Gastrocnemius medialis (tissue), 4 donors: ENCODE results near the gene HSD3B1. TPM values are rescaled to one million over a fixed set of nuclear protein-coding genes. Genes with fewer than 3 reads are reported as not detected.

Source experiments
- ATAC-seq, 2 donors: fragments of 150-250 bp; one replicate each; pipeline ENCODE4 v1.9.1; 2016
- DNase-seq, 2 donors: peaks; one replicate each; pipeline ENCODE4 v3.0.0-alpha.2; 2019
- H3K27ac ChIP-seq, 4 donors: fragments of 200-600 bp; sonication (generic); 1 replicate in 1 of 4; 2 replicates in 3 of 4; pipeline ENCODE4 v1.5.1; 2016 to 2018; ENCODE audit warnings: mild to moderate bottlenecking in 2 of 4, moderate library complexity in 1 of 4
- H3K27me3 ChIP-seq, 3 donors: fragments of 200-600 bp; sonication (generic) in 2 of 3; 1 replicate in 1 of 3; 2 replicates in 2 of 3; pipeline versions ENCODE4 v1.5.1 to v1.6.0; 2016 to 2019; ENCODE audit warnings: mild to moderate bottlenecking in 1 of 3, moderate library complexity in 1 of 3
- H3K36me3 ChIP-seq, 2 donors: fragments of 200-600 bp; sonication (generic) in 1 of 2; one replicate each; pipeline ENCODE4 v1.5.1; 2017 to 2018
- H3K4me1 ChIP-seq, 2 donors: fragments of 200-600 bp; sonication (generic) in 1 of 2; one replicate each; pipeline ENCODE4 v1.5.1; 2016 to 2017; ENCODE audit warnings: mild to moderate bottlenecking in 2 of 2
- H3K4me3 ChIP-seq, 4 donors: fragments of 200-600 bp; sonication (generic) in 3 of 4; 1 replicate in 1 of 4; 2 replicates in 3 of 4; pipeline ENCODE4 v1.5.1; 2016 to 2019; ENCODE audit warnings: mild to moderate bottlenecking in 2 of 4
- H3K9me3 ChIP-seq, 3 donors: fragments of 200-600 bp; sonication (generic) in 2 of 3; 1 replicate in 1 of 3; 2 replicates in 2 of 3; pipeline ENCODE4 v1.5.1; 2016 to 2019
- CTCF ChIP-seq, 5 experiments: fragments of 450-650 bp in 3 of 5; fragments of 200-600 bp in 2 of 5; sonication (generic) in 2 of 5; IDR thresholded peaks in 4 of 5; conservative IDR thresholded peaks in 1 of 5; 1 replicate in 4 of 5; 2 replicates in 1 of 5; pipeline ENCODE4 v1.5.1; 2016 to 2019; ENCODE audit warnings: antibody characterized with exemption in 5 of 5, mild to moderate bottlenecking in 3 of 5, moderate library complexity in 3 of 5
- POLR2A ChIP-seq, 2 donors: fragments of 450-650 bp; IDR thresholded peaks; one replicate each; pipeline ENCODE4 v1.6.1; 2017; ENCODE audit warnings: antibody characterized with exemption in 2 of 2, mild to moderate bottlenecking in 2 of 2, moderate library complexity in 2 of 2
- in situ Hi-C, 4 donors: fragments of 200-750 bp; cut with MboI; loops; one replicate each; pipeline versions ENCODE4 v1.15.0 to v1.8.0; 2017; ENCODE audit warnings: low sequenced_read_pairs in 4 of 4
- intact Hi-C: fragments of 100-400 bp; cut with DNase I; formaldehyde crosslinking; loops from one replicate; pipeline ENCODE4 v1.15.1; 2023; ENCODE audit warnings: low total_unique reads
- total RNA-seq, 4 donors: library from RNA; depleted of rRNA; stranded (reverse); fragments of >200 nt; gene quantifications; one replicate each; pipeline versions ENCODE4 v1.1.0 to v1.2.3, GENCODE V29; 2016

Gene HSD3B1
- not detected for total RNA-seq

GRCh38 chr1:119506941-119507340 lies at the start of gene HSD3B1:
TSS of gene HSD3B1 (plus strand) at chr1:119507210. CDS start at chr1:119507477, 267 bp downstream.
- in situ Hi-C loops (no loop called here), intact Hi-C loops (no loop called here)
- H3K36me3 ChIP-seq, result no peaks in the 10 kb centered on the region

GRCh38 chr1:119462964-119463363 lies 44.0 kb upstream of the HSD3B1 start:
- H3K27ac ChIP-seq, result no peak overlapping the region
- no peaks in the 10 kb centered on the region for H3K27me3 ChIP-seq
- intact Hi-C loops, result no loop called here
- no peaks in the 10 kb centered on the region for H3K36me3 ChIP-seq
- no peaks in the 10 kb centered on the region for H3K4me1 ChIP-seq
- ATAC-seq (no peak), DNase-seq (no peak)
- H3K4me3 ChIP-seq, result no peak overlapping the region
- TF ChIP-seq POLR2A (IDR thresholded peaks at IDR 0.05), result no peak
- no peak for TF ChIP-seq CTCF (IDR thresholded peaks at IDR 0.05 in 4 of 5, conservative IDR thresholded peaks at IDR 0.05 in 1 of 5)
- H3K9me3 ChIP-seq, result no peaks in the 10 kb centered on the region
- in situ Hi-C loops, result no loop called here

More at GRCh38 chr1:119506941-119507340, at the start of gene HSD3B1:
- Histone ChIP-seq H3K27me3 (no peaks in the 10 kb centered on the region), H3K4me1 (no peaks in the 10 kb centered on the region), H3K9me3 (no peaks in the 10 kb centered on the region), H3K4me3 (no peak within 1 kb of the TSS), H3K27ac (no peak within 1 kb of the TSS)
- no peak for TF ChIP-seq POLR2A (IDR thresholded peaks at IDR 0.05)
- no peak for TF ChIP-seq CTCF (IDR thresholded peaks at IDR 0.05 in 4 of 5, conservative IDR thresholded peaks at IDR 0.05 in 1 of 5)
- no peak for DNase-seq
- ATAC-seq, result no peak

GRCh38 chr1:119463569-119463968 lies 43.4 kb upstream of the HSD3B1 start:
- H3K27me3 ChIP-seq, result no peaks in the 10 kb centered on the region
- intact Hi-C loops (no loop called here), in situ Hi-C loops (no loop called here)
- no peaks in the 10 kb centered on the region for H3K36me3 ChIP-seq
- H3K9me3 ChIP-seq, result no peaks in the 10 kb centered on the region
- ATAC-seq (no peak), DNase-seq (no peak)
- H3K4me3 ChIP-seq, result no peak overlapping the region
- no peaks in the 10 kb centered on the region for H3K4me1 ChIP-seq
- H3K27ac ChIP-seq, result no peak overlapping the region
- TF ChIP-seq POLR2A (IDR thresholded peaks at IDR 0.05), result no peak
- no peak for TF ChIP-seq CTCF (IDR thresholded peaks at IDR 0.05 in 4 of 5, conservative IDR thresholded peaks at IDR 0.05 in 1 of 5)

GRCh38 chr1:119466445-119466844 lies 40.6 kb upstream of the HSD3B1 start:
- Histone ChIP-seq H3K27me3 (no peaks in the 10 kb centered on the region), H3K4me1 (no peaks in the 10 kb centered on the region), H3K4me3 (no peak overlapping the region), H3K36me3 (no peaks in the 10 kb centered on the region), H3K27ac (no peak overlapping the region), H3K9me3 (no peaks in the 10 kb centered on the region)
- no peak for DNase-seq
- TF ChIP-seq POLR2A (IDR thresholded peaks at IDR 0.05), result no peak
- no peak for TF ChIP-seq CTCF (IDR thresholded peaks at IDR 0.05 in 4 of 5, conservative IDR thresholded peaks at IDR 0.05 in 1 of 5)
- in situ Hi-C loops, result no loop called here
- no peak for ATAC-seq
- intact Hi-C loops, result no loop called here

GRCh38 chr1:119467219-119467618 lies 39.8 kb upstream of the HSD3B1 start:
- H3K4me3 ChIP-seq, result no peak overlapping the region
- TF ChIP-seq POLR2A (IDR thresholded peaks at IDR 0.05) (no peak), CTCF (IDR thresholded peaks at IDR 0.05 in 4 of 5, conservative IDR thresholded peaks at IDR 0.05 in 1 of 5) (no peak)
- no peaks in the 10 kb centered on the region for H3K4me1 ChIP-seq
- ATAC-seq (no peak), DNase-seq (no peak)
- no peak overlapping the region for H3K27ac ChIP-seq
- no peaks in the 10 kb centered on the region for H3K27me3 ChIP-seq
- in situ Hi-C loops, result no loop called here
- H3K36me3 ChIP-seq, result no peaks in the 10 kb centered on the region
- intact Hi-C loops, result no loop called here
- H3K9me3 ChIP-seq, result no peaks in the 10 kb centered on the region
